ENCODE data around the gene DCAF7.

Gene DCAF7

GRCh38 chr17:63634163-63634562, 83.9 kb downstream of the DCAF7 start:
- no peak for DNase-seq

DNA sequence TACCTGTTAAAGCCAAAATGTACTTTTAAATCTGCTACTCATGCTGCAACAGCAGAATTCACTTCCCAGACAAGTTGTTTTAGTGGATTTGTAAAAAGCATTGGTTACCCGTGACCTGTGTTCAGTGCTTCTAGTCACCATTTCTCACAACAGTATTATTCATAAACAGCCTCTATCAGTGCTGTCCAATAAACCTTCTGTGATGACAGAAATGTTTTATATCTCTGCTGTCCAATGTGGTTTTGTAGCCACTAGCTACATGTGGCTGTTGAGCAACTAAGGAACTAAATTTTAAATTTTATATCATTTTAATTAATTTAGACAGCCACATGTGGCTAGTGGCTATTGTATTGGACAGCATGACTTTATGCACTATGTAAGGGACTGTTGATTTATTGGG, 84.5 kb downstream of the DCAF7 start:
- DNase-seq, result no peak

- DNase-seq, result no peak
Observed at GRCh38 chr17:63635290-63635689, 85.0 kb downstream of the DCAF7 start.

- no peak for DNase-seq
Observed at GRCh38 chr17:63635787-63636186, 85.5 kb downstream of the DCAF7 start.

DNA sequence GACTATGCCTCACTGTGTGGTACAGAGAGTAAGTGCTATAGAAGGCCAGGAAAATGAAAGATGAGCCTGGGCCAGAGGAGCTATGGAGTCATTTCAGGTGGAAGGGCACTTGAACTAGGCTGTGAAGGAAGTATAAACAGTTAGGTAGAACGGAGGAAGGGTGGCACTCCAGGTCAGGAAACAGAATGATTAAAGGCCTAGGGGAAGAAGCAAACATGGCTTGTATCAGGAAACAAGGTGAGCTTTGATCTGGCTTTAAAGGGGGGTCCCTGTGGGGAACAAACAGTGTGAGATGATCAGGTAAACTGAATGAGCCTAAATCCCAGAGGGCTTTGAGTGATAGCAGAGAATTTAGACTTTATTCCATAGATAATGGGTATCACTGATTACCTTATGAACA, 88.8 kb downstream of the DCAF7 start:
- no peak for DNase-seq

DNA sequence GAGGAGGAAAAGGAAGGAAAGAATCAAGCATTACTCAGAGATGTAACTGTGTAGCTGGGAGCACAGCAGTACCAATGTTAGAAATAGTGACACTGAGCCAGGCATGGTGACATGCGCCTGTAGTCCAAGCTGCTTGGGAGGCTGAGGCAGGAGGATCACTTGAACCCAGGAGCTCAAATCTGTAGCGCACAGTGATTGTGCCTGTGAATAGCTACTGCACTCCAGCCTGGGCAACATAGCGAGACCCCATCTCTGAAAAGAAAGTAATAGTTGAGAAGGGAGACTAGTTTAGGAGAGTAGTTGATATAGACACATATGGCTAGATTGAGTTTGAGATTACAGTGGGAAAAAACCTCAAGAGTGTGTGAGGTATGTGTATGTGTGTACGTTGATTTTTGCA, 89.8 kb downstream of the DCAF7 start:
- no peak for DNase-seq

GRCh38 chr17:63641692-63642448, 91.6 kb downstream of the DCAF7 start:
- no peak for DNase-seq

Data from NCI-H1417 treated with DMSO at 0.1 percent for 48 hours (cell line).